GM23338 (cell line): ENCODE results near the gene GOLGA7B. TPM values are rescaled to one million over a fixed set of nuclear protein-coding genes. Genes with fewer than 3 reads are reported as not detected.

ENCODE experiments used
- ATAC-seq: fragments of 200-7000 bp; cut with Tn5 transposase; 3 replicates; pipeline ENCODE4 v1.9.1; 2020
- DNase-seq: peaks from one replicate; pipeline ENCODE4 v3.0.0-alpha.2; 2015; ENCODE audit warnings: low spot score
- H2AFZ ChIP-seq: fragments of 200-600 bp; sonication (generic); 2 replicates; pipeline ENCODE4 v1.8.0; 2016; ENCODE audit warnings: antibody characterized with exemption, mild to moderate bottlenecking, moderate library complexity
- H3F3A ChIP-seq: fragments of 200-600 bp; sonication (generic); replicated peaks from 2 replicates; pipeline ENCODE4 v1.8.0; 2017; ENCODE audit warnings: antibody characterized with exemption, mixed run types, low read depth
- H3K27ac ChIP-seq: fragments of 200-600 bp; sonication (generic); 2 replicates; pipeline ENCODE4 v1.6.1; 2016; ENCODE audit warnings: low read depth
- H3K27me3 ChIP-seq: fragments of 200-600 bp; sonication (generic); 2 replicates; pipeline ENCODE4 v1.8.0; 2016; ENCODE audit warnings: mild to moderate bottlenecking, mixed run types, moderate library complexity; ENCODE audit not compliant: insufficient read depth
- H3K36me3 ChIP-seq: fragments of 200-600 bp; sonication (generic); 2 replicates; pipeline ENCODE4 v1.8.0; 2016; ENCODE audit warnings: mild to moderate bottlenecking; ENCODE audit not compliant: insufficient read depth
- H3K4me1 ChIP-seq: fragments of 200-600 bp; sonication (generic); 2 replicates; pipeline ENCODE4 v1.8.0; 2016; ENCODE audit warnings: mild to moderate bottlenecking, moderate library complexity; ENCODE audit not compliant: insufficient read depth
- H3K4me2 ChIP-seq: fragments of 200-600 bp; sonication (generic); 2 replicates; pipeline ENCODE4 v1.7.1; 2017; ENCODE audit warnings: mixed run types
- H3K4me3 ChIP-seq: fragments of 200-600 bp; sonication (generic); 2 replicates; pipeline ENCODE4 v1.6.1; 2016; ENCODE audit warnings: mixed run types
- H3K79me2 ChIP-seq: fragments of 200-600 bp; sonication (generic); replicated peaks from 2 replicates; pipeline ENCODE4 v1.8.0; 2017; ENCODE audit warnings: mild to moderate bottlenecking; ENCODE audit not compliant: insufficient read depth
- H3K9me2 ChIP-seq: fragments of 200-600 bp; sonication (generic); 2 replicates; pipeline ENCODE4 v1.8.0; 2017; ENCODE audit not compliant: insufficient read depth
- H4K20me1 ChIP-seq: fragments of 200-600 bp; sonication (generic); replicated peaks from 2 replicates; pipeline ENCODE4 v1.8.0; 2017; ENCODE audit warnings: mild to moderate bottlenecking; ENCODE audit not compliant: insufficient read depth
- H3K27ac Mint-ChIP-seq: 2 replicates; pipeline ENCODE4 v1.8.0; 2020; ENCODE audit warnings: inconsistent platforms, mild to moderate bottlenecking, moderate library complexity, mixed read lengths
- H3K27me3 Mint-ChIP-seq: 3 replicates; pipeline ENCODE4 v1.8.0; 2022; ENCODE audit warnings: low read depth, mild to moderate bottlenecking, moderate library complexity, mixed read lengths, inconsistent platforms; ENCODE audit not compliant: insufficient read depth, poor library complexity
- H3K36me3 Mint-ChIP-seq: 3 replicates; pipeline ENCODE4 v1.8.0; 2021; ENCODE audit warnings: low read depth, mild to moderate bottlenecking, inconsistent platforms, moderate library complexity, mixed read lengths
- H3K4me1 Mint-ChIP-seq: 3 replicates; pipeline ENCODE4 v1.8.0; 2020; ENCODE audit warnings: mild to moderate bottlenecking, inconsistent platforms, mixed read lengths
- H3K4me3 Mint-ChIP-seq: 3 replicates; pipeline ENCODE4 v1.8.0; 2021; ENCODE audit warnings: moderate library complexity, mild to moderate bottlenecking, inconsistent platforms, mixed read lengths
- H3K9me3 Mint-ChIP-seq: 3 replicates; pipeline ENCODE4 v1.8.0; 2020; ENCODE audit warnings: moderate library complexity, mild to moderate bottlenecking, inconsistent platforms, mixed read lengths
- CREB1 ChIP-seq: fragments of 250-450 bp; sonication (Bioruptor Pico); IDR thresholded peaks from 2 replicates; pipeline ENCODE4 v1.5.0; 2020; ENCODE audit warnings: low read depth, mild to moderate bottlenecking, moderate library complexity
- ETS1 ChIP-seq: IDR thresholded peaks from 2 replicates; pipeline ENCODE4 v1.6.1; 2016; ENCODE audit warnings: antibody characterized with exemption
- EZH2 ChIP-seq: fragments of 200-600 bp; sonication (generic); IDR thresholded peaks from one replicate; pipeline ENCODE4 v1.8.0; 2017; ENCODE audit warnings: antibody characterized with exemption, mild to moderate bottlenecking, low read depth; ENCODE audit not compliant: unreplicated experiment
- EZH2phosphoT487 ChIP-seq: fragments of 200-600 bp; sonication (generic); IDR thresholded peaks from one replicate; pipeline ENCODE4 v1.8.1; 2018; ENCODE audit warnings: antibody characterized with exemption; ENCODE audit not compliant: unreplicated experiment
- JUNB ChIP-seq: IDR thresholded peaks from one replicate; pipeline ENCODE4 v1.6.1; 2016; ENCODE audit warnings: antibody characterized with exemption; ENCODE audit not compliant: unreplicated experiment
- POLR2AphosphoS5 ChIP-seq: IDR thresholded peaks from 2 replicates; pipeline ENCODE4 v1.6.1; 2016; ENCODE audit warnings: antibody characterized with exemption, low read depth
- REST ChIP-seq: IDR thresholded peaks from one replicate; pipeline ENCODE4 v1.6.1; 2018; ENCODE audit warnings: antibody characterized with exemption; ENCODE audit not compliant: unreplicated experiment
- ZNF114 ChIP-seq: fragments of 250-450 bp; sonication (Bioruptor Pico); IDR thresholded peaks from 2 replicates; pipeline ENCODE4 v1.5.0; 2020; ENCODE audit warnings: mild to moderate bottlenecking, moderate library complexity
- polyA plus RNA-seq: library from polyadenylated mRNA; unstranded; fragments of >200 nt; fragmentation: Nextera tagmentation; extraction: Ambion mirVana; gene quantifications from 2 replicates; pipeline ENCODE4 v1.2.1, GENCODE V29; 2016
- total RNA-seq: library from RNA; depleted of rRNA; stranded (reverse); fragments of >200 nt; shearing (Covaris generic); gene quantifications from 2 replicates; pipeline ENCODE4 v1.2.3, GENCODE V29; 2014
- TF ChIP-seq, protein P1 (sequence below): fragments of 250-450 bp; sonication (Bioruptor Pico); IDR thresholded peaks from 2 replicates; pipeline ENCODE4 v1.5.0; 2020; ENCODE audit warnings: mild to moderate bottlenecking, moderate library complexity
- TF ChIP-seq, protein P2 (sequence below), 2 experiments: fragments of 200-600 bp in 1 of 2; sonication (generic) in 1 of 2; conservative IDR thresholded peaks; 2 replicates each; pipeline versions ENCODE4 v1.5.1 to v1.6.1; 2016 to 2017; ENCODE audit warnings: antibody characterized with exemption in 2 of 2, low read depth in 2 of 2, mild to moderate bottlenecking in 2 of 2, moderate library complexity in 1 of 2

GOLGA7B gene
- total and polyA plus RNA-seq, 2 experiments from 2014 or later, result 0.14 to 0.15 TPM

DNA sequence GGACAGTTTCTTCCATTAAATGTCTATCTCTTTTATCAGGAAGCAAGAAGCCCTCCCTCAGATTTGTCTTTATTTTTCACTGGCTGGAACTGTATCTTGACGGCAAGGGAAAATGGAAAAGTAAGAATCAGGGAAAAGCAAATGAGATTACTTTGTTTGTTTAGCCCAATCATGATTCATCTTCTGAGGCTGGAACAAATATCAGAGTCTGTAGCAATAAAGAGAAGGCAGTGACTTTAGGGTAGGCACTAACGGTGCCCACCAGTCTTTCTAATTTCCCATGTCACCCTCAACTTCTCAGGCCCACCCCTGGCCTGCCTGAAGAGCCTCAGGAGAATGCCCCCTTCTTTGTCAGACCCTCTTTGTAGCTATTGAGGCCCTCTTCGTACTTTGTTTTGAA is 36.3 kb upstream of the GOLGA7B start:
- Mint-ChIP-seq H3K4me1 (peaks cover 3% of the 10 kb centered on the region; the same call in 2 of the 3 replicates), H3K4me3 (no peak overlapping the region), H3K36me3 (no peaks in the 10 kb centered on the region), H3K9me3 (no peaks in the 10 kb centered on the region), H3K27ac (no peak overlapping the region), H3K27me3 (peaks cover 6% of the 10 kb centered on the region)
- H3K4me2 ChIP-seq, result no peak overlapping the region
- no peak for ATAC-seq
- no peak overlapping the region for H3K27ac ChIP-seq
- H4K20me1 ChIP-seq, result no peaks in the 10 kb centered on the region
- no peaks in the 10 kb centered on the region for H3K27me3 ChIP-seq
- H3K36me3 ChIP-seq, result no peaks in the 10 kb centered on the region
- H3K9me2 ChIP-seq, result no peaks in the 10 kb centered on the region
- no peaks in the 10 kb centered on the region for H3K4me1 ChIP-seq
- no peak overlapping the region for H3K4me3 ChIP-seq
- no peak overlapping the region for H2AFZ ChIP-seq
- H3F3A ChIP-seq, result no peaks in the 10 kb centered on the region
- H3K79me2 ChIP-seq, result no peaks in the 10 kb centered on the region
- DNase-seq, result no peak
- TF ChIP-seq JUNB (no peak), POLR2AphosphoS5 (no peak), EZH2 (no peak)
- TF ChIP-seq, protein P1, sequence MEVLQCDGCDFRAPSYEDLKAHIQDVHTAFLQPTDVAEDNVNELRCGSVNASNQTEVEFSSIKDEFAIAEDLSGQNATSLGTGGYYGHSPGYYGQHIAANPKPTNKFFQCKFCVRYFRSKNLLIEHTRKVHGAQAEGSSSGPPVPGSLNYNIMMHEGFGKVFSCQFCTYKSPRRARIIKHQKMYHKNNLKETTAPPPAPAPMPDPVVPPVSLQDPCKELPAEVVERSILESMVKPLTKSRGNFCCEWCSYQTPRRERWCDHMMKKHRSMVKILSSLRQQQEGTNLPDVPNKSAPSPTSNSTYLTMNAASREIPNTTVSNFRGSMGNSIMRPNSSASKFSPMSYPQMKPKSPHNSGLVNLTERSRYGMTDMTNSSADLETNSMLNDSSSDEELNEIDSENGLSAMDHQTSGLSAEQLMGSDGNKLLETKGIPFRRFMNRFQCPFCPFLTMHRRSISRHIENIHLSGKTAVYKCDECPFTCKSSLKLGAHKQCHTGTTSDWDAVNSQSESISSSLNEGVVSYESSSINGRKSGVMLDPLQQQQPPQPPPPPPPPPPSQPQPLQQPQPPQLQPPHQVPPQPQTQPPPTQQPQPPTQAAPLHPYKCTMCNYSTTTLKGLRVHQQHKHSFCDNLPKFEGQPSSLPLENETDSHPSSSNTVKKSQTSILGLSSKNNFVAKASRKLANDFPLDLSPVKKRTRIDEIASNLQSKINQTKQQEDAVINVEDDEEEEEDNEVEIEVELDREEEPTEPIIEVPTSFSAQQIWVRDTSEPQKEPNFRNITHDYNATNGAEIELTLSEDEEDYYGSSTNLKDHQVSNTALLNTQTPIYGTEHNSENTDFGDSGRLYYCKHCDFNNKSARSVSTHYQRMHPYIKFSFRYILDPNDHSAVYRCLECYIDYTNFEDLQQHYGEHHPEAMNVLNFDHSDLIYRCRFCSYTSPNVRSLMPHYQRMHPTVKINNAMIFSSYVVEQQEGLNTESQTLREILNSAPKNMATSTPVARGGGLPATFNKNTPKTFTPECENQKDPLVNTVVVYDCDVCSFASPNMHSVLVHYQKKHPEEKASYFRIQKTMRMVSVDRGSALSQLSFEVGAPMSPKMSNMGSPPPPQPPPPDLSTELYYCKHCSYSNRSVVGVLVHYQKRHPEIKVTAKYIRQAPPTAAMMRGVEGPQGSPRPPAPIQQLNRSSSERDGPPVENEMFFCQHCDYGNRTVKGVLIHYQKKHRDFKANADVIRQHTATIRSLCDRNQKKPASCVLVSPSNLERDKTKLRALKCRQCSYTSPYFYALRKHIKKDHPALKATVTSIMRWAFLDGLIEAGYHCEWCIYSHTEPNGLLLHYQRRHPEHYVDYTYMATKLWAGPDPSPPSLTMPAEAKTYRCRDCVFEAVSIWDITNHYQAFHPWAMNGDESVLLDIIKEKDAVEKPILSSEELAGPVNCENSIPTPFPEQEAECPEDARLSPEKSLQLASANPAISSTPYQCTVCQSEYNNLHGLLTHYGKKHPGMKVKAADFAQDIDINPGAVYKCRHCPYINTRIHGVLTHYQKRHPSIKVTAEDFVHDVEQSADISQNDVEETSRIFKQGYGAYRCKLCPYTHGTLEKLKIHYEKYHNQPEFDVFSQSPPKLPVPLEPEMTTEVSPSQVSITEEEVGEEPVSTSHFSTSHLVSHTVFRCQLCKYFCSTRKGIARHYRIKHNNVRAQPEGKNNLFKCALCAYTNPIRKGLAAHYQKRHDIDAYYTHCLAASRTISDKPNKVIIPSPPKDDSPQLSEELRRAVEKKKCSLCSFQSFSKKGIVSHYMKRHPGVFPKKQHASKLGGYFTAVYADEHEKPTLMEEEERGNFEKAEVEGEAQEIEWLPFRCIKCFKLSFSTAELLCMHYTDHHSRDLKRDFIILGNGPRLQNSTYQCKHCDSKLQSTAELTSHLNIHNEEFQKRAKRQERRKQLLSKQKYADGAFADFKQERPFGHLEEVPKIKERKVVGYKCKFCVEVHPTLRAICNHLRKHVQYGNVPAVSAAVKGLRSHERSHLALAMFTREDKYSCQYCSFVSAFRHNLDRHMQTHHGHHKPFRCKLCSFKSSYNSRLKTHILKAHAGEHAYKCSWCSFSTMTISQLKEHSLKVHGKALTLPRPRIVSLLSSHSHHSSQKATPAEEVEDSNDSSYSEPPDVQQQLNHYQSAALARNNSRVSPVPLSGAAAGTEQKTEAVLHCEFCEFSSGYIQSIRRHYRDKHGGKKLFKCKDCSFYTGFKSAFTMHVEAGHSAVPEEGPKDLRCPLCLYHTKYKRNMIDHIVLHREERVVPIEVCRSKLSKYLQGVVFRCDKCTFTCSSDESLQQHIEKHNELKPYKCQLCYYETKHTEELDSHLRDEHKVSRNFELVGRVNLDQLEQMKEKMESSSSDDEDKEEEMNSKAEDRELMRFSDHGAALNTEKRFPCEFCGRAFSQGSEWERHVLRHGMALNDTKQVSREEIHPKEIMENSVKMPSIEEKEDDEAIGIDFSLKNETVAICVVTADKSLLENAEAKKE (CRISPR knock-in tag), result no peak

DNA sequence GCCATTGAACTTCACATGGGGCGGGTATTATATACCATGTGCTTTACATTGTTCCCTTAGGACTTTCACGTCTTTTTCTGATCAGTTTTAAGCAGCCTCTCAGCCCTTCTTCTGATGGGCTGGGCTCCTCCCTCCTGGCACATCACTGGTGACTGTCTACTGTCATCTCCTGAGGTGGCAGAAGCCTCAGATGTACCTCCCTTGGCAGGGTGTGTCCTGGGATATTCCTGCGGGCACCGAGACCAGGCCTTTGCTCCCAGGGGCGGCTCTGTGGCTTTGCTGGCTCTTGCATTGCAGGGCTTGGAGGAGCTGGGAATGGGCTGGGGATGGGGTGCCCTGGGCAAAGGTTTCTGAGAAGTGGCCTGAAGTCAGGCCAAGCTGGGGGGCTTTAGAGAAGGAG is 34.6 kb upstream of the GOLGA7B start:
- no peak overlapping the region for H3K27ac Mint-ChIP-seq
- ATAC-seq (no peak), DNase-seq (no peak)
- H3K27me3 ChIP-seq, result no peaks in the 10 kb centered on the region
- no peaks in the 10 kb centered on the region for H3K9me3 Mint-ChIP-seq
- H3K4me2 ChIP-seq, result no peak overlapping the region
- no peak overlapping the region for H3K27ac ChIP-seq
- H3K36me3 ChIP-seq, result no peaks in the 10 kb centered on the region
- H4K20me1 ChIP-seq, result no peaks in the 10 kb centered on the region
- peaks cover 3% of the 10 kb centered on the region; the same call in 2 of the 3 replicates for H3K4me1 Mint-ChIP-seq
- H2AFZ ChIP-seq, result no peak overlapping the region
- H3K36me3 Mint-ChIP-seq, result no peaks in the 10 kb centered on the region
- no peaks in the 10 kb centered on the region for H3F3A ChIP-seq
- no peak overlapping the region for H3K4me3 Mint-ChIP-seq
- H3K9me2 ChIP-seq, result no peaks in the 10 kb centered on the region
- no peak overlapping the region for H3K4me3 ChIP-seq
- H3K4me1 ChIP-seq, result no peaks in the 10 kb centered on the region
- H3K27me3 Mint-ChIP-seq, result peaks cover 6% of the 10 kb centered on the region
- H3K79me2 ChIP-seq, result no peaks in the 10 kb centered on the region
- TF ChIP-seq EZH2, result no peak
- no peak for TF ChIP-seq ZNF114 (CRISPR knock-in tag)
- no peak for TF ChIP-seq EZH2phosphoT487
- TF ChIP-seq REST, result no peak
- TF ChIP-seq, protein P2, sequence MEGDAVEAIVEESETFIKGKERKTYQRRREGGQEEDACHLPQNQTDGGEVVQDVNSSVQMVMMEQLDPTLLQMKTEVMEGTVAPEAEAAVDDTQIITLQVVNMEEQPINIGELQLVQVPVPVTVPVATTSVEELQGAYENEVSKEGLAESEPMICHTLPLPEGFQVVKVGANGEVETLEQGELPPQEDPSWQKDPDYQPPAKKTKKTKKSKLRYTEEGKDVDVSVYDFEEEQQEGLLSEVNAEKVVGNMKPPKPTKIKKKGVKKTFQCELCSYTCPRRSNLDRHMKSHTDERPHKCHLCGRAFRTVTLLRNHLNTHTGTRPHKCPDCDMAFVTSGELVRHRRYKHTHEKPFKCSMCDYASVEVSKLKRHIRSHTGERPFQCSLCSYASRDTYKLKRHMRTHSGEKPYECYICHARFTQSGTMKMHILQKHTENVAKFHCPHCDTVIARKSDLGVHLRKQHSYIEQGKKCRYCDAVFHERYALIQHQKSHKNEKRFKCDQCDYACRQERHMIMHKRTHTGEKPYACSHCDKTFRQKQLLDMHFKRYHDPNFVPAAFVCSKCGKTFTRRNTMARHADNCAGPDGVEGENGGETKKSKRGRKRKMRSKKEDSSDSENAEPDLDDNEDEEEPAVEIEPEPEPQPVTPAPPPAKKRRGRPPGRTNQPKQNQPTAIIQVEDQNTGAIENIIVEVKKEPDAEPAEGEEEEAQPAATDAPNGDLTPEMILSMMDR (conservative IDR thresholded peaks at IDR 0.05; ENCODE audit: low read depth in 2 of 2), result no peak
- TF ChIP-seq ETS1, result no peak
- no peak for TF ChIP-seq CREB1
